NCI-H82 treated with DMSO at 0.1 percent for 48 hours (cell line): Measurements from ENCODE around the gene OR2G3.

Source experiments
- DNase-seq: peaks from one replicate; lab custom pipeline; 2025; ENCODE audit not compliant: unreplicated experiment; lab: John Stamatoyannopoulos, UW

Gene OR2G3

DNA sequence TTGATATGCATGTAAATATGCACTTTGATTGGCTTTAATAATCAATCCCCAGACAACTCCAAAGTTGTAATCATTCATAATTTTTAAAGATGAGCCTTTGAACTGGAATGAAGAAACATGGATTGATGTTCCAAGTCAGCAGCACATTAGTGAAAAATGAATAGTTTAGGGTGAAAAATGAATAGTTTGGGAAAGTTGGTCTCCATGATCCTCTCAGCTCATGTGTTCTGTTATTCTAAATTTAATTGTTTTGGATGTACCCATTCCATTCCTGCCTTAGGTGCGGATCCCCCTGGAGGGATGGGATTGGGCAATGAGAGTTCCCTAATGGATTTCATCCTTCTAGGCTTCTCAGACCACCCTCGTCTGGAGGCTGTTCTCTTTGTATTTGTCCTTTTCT, at the start of gene OR2G3:
TSS of gene OR2G3 (plus strand) at position 301 of the 400 bp plus-strand sequence. CDS start at position 301, 0 bp downstream.
- no peak for DNase-seq

DNA sequence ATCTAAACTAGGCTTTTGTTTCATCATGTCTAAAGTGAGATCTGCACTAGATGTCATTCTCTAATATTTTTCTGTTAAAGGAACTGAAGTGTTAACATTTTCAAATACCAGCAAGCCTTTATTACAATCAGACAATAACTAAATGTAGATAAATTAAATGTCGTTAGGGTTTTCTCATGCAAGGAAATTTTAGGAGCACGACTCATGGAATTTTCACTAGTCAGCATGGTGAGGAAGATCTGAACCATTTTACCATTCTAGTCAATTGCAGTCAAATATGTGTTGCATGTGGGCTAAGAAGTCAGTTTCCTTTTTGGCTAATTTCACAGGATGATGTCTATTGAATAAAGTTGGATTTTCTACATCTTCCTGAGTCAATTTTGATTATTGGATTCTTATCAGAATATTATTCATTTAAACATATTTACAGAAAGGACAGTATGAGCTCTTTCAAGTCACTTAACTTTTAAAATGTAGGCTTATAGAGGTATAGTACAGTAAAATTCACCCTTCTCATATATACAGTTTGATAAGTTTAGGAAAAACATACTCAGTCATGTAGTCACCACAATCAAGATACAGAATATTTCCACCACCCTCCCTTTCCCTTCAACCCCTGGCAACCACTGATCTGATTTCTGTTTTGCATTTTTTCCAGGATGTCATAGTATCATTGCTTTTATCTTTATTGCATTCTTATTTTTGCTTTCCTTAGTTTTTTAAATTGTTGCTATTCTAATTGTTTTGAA, 47.3 kb upstream of the OR2G3 start:
- no peak for DNase-seq

DNA sequence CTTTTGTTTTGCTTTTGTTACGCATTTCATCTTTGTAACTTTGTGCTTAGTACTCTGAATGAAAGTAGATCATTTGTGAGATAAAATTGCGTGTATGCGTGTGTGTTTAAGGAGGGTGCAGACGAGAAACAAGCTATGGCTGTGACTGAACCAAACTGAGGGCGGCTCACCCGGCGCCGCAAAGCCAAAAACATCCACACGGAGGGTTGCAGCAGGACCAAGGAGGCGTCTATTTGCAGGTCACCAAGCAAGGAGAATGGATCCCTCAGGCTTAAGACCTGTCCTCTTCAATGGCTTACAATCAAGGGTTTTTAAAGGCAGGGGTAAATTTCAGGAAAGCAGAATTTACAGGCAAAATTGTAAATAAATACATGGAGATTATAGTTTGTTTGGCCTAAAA, 43.7 kb upstream of the OR2G3 start:
- DNase-seq = no peak

DNA sequence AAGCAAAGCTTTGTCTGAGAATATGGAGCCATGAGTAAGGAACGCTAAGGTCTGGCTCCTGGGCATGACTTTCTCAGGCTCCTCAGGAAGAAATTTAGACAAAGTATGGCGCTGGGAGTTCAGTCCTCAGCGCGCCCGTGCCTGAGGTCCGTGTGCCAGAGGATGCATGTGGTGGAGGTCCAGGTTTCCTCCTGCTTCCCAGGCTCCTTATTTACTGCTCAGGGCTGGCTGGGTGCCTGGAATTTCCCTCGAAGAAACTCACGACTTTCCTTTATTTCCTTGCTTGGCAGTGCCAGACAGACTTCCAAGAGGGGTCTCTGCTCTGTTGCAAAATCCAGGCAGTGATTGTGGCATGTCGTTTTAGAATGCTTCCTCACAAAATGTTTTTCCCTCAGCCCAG, 43.2 kb upstream of the OR2G3 start:
- DNase-seq = no peak

DNA sequence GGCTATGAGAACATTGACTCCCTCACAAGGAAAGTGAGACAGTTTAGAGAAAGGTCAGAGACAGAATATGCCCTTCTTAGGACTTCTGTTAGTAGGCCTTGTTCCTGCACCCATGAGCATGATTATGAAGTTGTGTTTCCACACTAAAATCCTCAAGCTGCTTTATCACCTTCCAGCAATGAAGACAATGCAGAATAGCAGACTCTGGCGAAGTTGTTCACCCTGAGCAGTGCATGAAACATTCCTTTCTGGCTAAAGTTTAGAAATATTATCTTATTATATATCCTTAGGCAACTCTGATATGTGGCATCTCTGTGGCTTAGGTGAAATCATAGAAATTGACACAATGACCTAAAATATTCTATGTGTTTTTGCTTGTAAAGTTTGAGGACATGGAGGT, 31.1 kb upstream of the OR2G3 start:
- no peak for DNase-seq

DNA sequence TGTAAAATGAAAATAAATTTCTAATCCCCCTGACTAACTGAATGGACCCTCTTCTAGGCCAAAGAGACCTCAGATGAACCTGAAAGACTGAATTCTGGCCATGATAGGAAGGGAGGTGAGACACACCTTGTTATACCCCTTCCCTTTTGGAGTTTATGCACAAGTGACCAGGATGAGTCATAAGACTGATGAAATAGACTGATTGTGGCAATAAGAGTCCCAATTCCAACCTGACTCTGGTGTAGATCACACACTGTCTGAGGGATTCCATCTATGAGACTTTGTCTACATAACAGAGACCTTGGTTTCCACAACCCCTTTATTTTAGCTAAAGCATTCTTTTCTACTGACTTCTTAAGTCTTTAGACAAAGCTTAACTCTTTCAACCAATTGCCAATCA, 30.7 kb upstream of the OR2G3 start:
- DNase-seq = no peak

DNA sequence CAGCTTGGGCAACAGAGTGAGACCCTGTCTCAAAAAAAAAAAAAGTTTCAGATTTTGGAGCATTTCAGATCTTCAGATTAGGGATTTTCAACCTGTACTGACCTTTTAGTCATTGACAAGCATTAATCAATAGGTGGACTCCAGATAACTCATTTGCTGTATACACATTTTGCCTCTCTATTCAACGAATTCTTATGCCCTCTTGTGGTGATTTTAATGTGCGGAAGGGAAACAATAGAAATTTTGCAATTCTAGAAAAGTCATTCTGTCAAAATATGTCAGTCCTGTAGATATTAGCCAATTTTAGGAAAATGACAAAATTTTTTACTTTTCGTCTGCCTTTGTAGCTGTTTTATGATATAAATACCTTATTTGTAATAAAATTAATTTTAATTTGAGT, 28.9 kb upstream of the OR2G3 start:
- DNase-seq = no peak

DNA sequence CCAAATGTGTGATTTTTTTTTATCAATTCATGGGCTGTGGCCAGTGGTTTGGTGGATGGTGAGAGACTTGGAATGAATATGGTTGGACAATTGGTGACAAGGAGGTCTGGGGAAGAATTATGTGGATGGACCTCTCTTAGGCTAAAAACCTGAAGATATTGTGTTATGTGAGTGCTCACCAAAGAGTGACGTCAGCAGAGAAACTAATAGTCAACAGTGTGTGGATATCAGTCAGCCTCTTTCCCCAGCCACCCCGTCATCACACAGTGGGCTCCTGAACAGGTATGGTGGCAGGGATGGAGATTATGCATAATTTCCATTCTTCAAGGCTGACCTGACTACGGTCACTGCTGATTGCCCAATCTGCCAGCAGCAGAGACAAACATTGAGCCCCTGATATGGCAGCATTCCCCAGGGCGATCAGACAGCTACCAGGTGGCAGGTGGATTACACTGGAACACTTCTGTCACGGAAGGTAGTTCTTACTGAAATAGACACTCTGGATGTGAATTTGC, 26.4 kb upstream of the OR2G3 start:
- DNase-seq = no peak

DNA sequence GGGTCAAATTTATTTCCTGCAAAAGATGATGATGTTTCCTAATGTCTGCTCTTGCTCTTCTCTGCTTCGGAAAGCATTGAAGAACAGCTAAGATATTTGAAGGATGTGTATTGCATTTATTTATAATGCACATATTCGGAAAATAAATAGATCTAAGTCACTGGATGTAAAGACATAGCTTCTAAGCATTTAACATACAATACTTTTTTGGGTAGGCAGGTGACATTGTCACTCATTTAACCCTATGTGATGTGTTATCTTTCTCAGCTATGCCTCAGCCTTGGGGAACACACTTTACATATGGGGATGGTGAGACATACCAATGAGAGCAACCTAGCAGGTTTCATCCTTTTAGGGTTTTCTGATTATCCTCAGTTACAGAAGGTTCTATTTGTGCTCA, 17.3 kb upstream of the OR2G3 start, which contains the start of gene OR2G2:
TSS of gene OR2G2 (plus strand) at position 301 of the 400 bp plus-strand sequence. CDS start at position 301, 0 bp downstream.
- no peak for DNase-seq

DNA sequence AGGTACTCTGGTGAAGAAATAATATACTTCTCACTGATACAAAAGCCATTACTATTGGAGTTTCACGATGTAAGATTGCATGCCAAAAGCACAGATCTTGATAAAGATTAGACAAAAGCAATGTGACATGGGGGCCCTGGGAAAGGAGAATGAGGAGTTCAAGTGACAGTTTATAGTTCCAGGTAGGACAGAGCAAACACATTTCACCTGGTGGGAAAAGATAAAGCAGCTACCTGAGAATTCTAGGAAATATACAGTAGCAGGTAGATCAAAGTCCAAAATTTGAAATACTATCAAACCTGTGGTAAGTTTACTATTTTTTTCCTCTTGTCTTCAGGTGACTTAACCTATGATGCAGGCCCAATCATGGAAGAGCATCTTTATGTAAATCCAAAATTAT, 8.0 kb downstream of the OR2G3 start:
- DNase-seq = no peak

DNA sequence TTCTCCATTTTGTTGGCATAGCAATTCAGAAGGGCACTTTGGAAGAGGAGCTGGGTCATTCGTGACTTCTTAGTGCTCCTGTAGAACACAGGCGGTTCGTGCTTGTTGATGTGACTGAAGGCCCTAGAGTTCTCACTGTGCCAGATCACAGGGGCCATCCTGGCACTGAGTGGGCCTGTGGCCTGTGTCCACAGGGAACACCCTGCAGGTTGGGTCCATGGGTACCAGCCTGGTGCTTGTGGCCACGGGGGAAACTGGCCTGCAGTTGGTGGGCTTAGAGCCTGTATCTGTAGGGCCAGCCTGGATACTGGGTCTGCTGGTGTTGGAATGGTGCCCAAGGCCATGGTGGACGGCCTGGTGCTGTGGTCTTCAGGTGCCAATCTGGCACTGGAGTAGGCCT, 9.2 kb downstream of the OR2G3 start:
- DNase-seq = no peak

DNA sequence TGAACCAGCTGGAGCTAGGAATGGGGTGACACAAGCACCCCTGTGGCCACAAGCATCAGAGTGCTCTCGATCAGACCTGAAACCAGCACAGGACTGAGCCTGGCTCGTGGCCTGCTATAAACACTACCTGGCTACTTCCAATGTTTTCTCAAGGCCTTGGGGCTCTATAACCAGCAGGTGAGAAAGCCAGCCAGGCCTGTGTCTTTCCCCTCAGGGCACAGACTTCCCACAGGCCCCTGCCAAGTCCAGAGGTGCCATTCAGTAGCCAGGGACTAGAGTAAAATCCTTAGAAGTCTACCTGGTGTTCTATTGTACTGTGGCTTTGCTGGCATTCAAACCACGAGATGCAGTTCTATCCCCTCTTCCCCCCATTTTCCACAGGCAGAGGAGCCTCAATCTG, 22.6 kb downstream of the OR2G3 start:
- DNase-seq = no peak

DNA sequence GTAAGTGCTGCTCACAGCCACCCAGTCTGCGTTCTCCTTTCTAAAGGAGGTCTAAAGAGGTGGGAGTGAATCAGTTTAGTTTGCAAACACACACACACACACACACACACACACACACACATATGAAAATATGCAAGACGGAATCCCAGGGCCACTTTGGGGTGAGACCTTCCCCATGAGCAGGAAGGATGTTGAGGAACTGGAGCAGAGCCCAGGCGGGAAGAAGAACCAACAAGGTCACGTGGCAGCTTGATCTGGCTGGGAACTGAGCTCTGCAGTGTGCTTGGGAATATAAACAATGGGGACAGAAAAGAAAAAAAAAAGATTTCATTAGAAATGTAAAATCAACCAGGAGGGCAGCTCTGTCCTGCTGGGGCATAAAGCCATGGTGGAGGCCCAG, 32.6 kb downstream of the OR2G3 start:
- DNase-seq = no peak

DNA sequence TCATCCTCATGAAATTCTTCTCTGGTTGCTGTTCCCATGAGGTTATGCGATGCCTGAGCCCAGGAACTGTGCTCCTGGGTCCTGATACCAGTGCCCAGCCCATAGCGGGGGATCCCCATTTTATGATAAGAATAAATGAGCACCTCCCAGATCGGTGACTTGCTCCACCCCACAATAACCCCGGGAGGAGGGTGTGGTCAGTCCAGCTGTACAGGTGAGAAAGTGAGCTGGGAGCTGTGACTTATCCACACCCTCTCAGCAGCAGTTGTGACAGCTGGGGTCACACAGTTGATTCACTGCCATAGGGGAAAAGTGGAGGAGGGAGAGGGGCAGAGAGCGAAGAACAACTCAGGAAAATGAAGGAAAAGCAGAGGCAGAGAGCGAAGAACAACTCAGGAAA, 33.4 kb downstream of the OR2G3 start:
- DNase-seq = no peak

DNA sequence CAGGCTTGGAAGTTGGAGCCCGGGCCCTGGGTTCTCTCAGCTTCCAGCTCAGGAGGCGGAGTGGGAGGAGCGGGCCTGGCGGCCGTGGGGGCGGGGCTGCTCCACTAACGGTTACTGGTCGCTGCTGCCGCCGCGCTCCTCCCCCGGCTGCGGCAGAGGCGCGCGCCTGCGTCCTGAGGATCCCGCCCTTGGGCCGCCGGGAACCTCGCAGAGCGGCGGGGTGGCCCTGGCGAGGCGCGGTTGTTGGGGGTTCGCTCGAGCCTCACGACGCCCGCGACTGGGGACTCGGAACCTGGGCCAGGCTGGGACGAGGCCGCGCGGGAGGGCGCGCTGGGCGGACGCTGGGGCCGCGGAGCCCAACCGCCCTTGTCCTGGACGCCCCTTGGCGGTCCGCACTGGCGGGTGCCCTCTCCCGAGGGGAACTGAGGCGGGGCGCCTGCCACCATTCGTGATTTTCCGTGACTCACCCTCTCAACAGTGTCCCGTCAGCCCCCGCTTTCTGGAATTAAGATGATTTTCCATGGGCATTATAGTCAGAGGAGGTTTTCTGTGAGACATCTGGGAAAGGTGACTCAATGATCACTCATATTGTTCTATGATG, 34.1 kb downstream of the OR2G3 start:
- DNase-seq = no peak

DNA sequence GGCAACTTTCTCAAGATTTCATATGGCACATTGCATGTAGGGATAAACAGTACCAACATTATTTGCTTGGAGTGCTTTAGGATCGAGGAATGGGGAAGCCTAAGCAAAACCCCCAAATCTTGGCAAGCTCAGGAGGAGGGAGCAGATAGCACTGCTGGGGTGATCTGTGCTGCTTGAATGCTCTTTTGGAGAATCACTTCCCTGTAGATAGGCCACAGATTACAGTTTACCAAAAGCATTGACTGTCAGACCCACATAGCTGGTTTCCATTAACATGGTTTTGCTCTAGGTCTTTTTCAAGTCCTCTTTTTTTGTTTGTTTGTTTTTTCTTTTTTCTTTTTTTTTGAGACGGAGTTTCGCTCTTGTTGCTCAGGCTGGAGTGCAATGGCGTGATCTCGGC, 37.4 kb downstream of the OR2G3 start:
- no peak for DNase-seq

DNA sequence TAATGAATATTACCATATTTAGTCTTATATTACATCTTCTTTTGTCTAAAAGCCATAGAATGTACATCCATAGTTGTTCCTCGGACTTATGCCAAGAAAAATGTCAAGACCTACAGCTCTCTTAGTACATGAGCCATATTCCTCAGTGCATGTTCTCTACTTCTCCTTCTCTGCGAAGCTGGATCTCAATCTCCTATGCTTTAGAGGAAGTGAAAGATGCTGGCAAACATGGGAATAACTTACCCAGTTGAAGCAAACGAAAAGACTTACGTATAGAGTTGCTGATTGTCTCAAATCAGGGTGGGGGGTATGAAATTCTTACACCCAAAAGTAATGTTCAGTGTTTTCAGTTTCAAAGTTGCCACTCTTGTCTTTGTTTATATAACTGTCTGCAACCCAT, 41.5 kb downstream of the OR2G3 start:
- DNase-seq = no peak

DNA sequence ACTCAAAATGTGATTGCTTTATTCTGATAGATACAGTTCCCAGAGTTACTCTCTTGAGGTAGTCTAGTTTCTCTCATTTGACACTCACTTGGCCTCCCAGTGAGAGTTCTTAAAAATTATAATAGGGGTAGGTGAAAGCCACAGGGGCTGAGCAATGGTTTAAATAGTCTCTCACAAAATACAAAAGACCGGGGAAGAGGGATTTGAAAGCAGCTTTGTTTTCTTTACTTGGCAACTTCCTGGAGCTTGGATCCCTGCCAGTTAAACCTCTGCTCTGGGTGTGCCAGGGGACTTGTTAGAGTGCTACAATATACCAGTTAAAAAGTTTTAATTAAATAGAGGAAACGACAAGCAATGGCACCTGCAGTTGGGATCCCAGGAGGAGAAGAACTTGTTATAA, 42.5 kb downstream of the OR2G3 start:
- no peak for DNase-seq

DNA sequence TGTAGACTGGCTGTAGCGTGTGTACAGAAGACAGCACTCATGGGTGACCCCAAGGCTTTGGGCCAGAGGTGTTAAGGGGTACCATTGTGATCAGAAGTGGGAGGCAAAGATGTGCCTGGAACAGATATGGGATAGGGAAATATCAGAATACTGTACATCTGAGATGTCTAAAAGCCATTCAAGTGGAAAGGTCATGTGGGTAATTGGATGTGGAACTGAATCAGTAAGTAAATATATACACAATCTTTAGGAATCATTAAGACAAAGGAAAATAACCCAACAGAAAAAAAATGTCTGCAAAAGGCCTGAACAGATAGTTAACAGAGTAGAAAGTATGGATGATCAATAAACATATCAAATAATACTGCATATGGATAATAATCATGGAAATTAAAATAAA, 47.7 kb downstream of the OR2G3 start:
- DNase-seq = no peak
